GM12891 (cell line): Measurements from ENCODE around the gene PCDH18. TPM values are rescaled to one million over a fixed set of nuclear protein-coding genes. Genes with fewer than 3 reads are reported as not detected.

Source experiments
- DNase-seq: peaks from one replicate; pipeline ENCODE4 v3.0.0; 2011; ENCODE audit warnings: low spot score; ENCODE audit not compliant: insufficient read length
- FAIRE-seq: peaks from 2 replicates; lab custom pipeline; 2011; peaks lifted over from hg19 to GRCh38; lab: Jason Lieb, UNC
- PAX5 ChIP-seq: IDR thresholded peaks from 2 replicates; pipeline ENCODE4 v1.6.1; 2011; ENCODE audit warnings: low read length, moderate library complexity, mild to moderate bottlenecking; ENCODE audit not compliant: insufficient read depth, severe bottlenecking
- POLR2A ChIP-seq: IDR thresholded peaks from 2 replicates; pipeline ENCODE4 v1.6.1; 2011; ENCODE audit warnings: low read depth, low read length, control low read depth
- POLR2AphosphoS5 ChIP-seq: IDR thresholded peaks from 2 replicates; pipeline ENCODE4 v1.6.1; 2011; ENCODE audit warnings: low read depth, low read length, control low read depth
- POU2F2 ChIP-seq: IDR thresholded peaks from 2 replicates; pipeline ENCODE4 v1.6.1; 2011; ENCODE audit warnings: low read depth, mild to moderate bottlenecking, control low read depth, low read length, moderate library complexity
- SPI1 ChIP-seq: IDR thresholded peaks from 2 replicates; pipeline ENCODE4 v1.6.1; 2011; ENCODE audit warnings: low read depth, low read length, control low read depth
- TAF1 ChIP-seq: IDR thresholded peaks from 2 replicates; pipeline ENCODE4 v1.6.1; 2011; ENCODE audit warnings: low read depth, low read length, control low read depth
- polyA plus RNA-seq: library from polyadenylated mRNA; unstranded; fragments of >200 nt; gene quantifications from one replicate; pipeline ENCODE4 v1.2.1, GENCODE V29; 2012; ENCODE audit warnings: low read depth, missing spikeins, inconsistent platforms; ENCODE audit not compliant: missing spikeins

Gene PCDH18
- polyA plus RNA-seq = 0.40 TPM

GRCh38 chr4:137531986-137532868, at the start of gene PCDH18:
Gene PCDH18, minus strand, starts transcription at chr4:137532494. Its CDS starts 406 bp downstream, at chr4:137532088.
- FAIRE-seq = peak; percentile 51
- TF ChIP-seq TAF1 = no peak
- DNase-seq = no peak

GRCh38 chr4:137576446-137576845, 44.2 kb upstream of the PCDH18 start:
- FAIRE-seq (no peak), DNase-seq (no peak)
- TF ChIP-seq POU2F2 = no peak

- FAIRE-seq (no peak), DNase-seq (no peak)
- no peak for TF ChIP-seq POLR2AphosphoS5
- no peak for TF ChIP-seq POU2F2
- no peak for TF ChIP-seq SPI1
- TF ChIP-seq TAF1 = no peak
- no peak for TF ChIP-seq POLR2A
- TF ChIP-seq PAX5 = no peak
These were observed 40.4 kb upstream of the PCDH18 start for GRCh38 chr4:137572647-137573046.

- FAIRE-seq = no peak
- no peak for DNase-seq
- TF ChIP-seq POU2F2 (no peak), PAX5 (no peak), POLR2A (no peak), TAF1 (no peak), POLR2AphosphoS5 (no peak), SPI1 (no peak)
These were observed 39.9 kb upstream of the PCDH18 start for GRCh38 chr4:137572163-137572562.

- no peak for DNase-seq
- no peak for FAIRE-seq
- no peak for TF ChIP-seq SPI1
- no peak for TF ChIP-seq POLR2A
- TF ChIP-seq TAF1 = no peak
- no peak for TF ChIP-seq PAX5
- no peak for TF ChIP-seq POU2F2
- TF ChIP-seq POLR2AphosphoS5 = no peak
These were observed 27.5 kb upstream of the PCDH18 start for GRCh38 chr4:137559801-137560200.

GRCh38 chr4:137558951-137559350, 26.7 kb upstream of the PCDH18 start:
- DNase-seq = no peak
- no peak for TF ChIP-seq POLR2A
- TF ChIP-seq TAF1 = no peak
- no peak for TF ChIP-seq POU2F2
- TF ChIP-seq PAX5 = no peak
- TF ChIP-seq SPI1 = no peak
- TF ChIP-seq POLR2AphosphoS5 = no peak
- FAIRE-seq = no peak

- FAIRE-seq (no peak), DNase-seq (no peak)
- TF ChIP-seq PAX5 = no peak
- TF ChIP-seq POU2F2 = no peak
- TF ChIP-seq POLR2AphosphoS5 = no peak
- TF ChIP-seq POLR2A = no peak
- no peak for TF ChIP-seq TAF1
- TF ChIP-seq SPI1 = no peak
These were observed 13.2 kb upstream of the PCDH18 start for GRCh38 chr4:137545461-137545861.

GRCh38 chr4:137543648-137544047, 11.4 kb upstream of the PCDH18 start:
- TF ChIP-seq POU2F2 (no peak), SPI1 (no peak), TAF1 (no peak), POLR2A (no peak), POLR2AphosphoS5 (no peak), PAX5 (no peak)
- no peak for DNase-seq
- no peak for FAIRE-seq

GRCh38 chr4:137543198-137543597, 10.9 kb upstream of the PCDH18 start:
- TF ChIP-seq SPI1 (no peak), POU2F2 (no peak), TAF1 (no peak), POLR2AphosphoS5 (no peak), POLR2A (no peak), PAX5 (no peak)
- no peak for FAIRE-seq
- no peak for DNase-seq

GRCh38 chr4:137541876-137542646, 9.8 kb upstream of the PCDH18 start:
- DNase-seq (no peak), FAIRE-seq (no peak)
- TF ChIP-seq PAX5 = no peak
- no peak for TF ChIP-seq POLR2AphosphoS5
- no peak for TF ChIP-seq SPI1
- TF ChIP-seq POLR2A = no peak
- no peak for TF ChIP-seq TAF1
- no peak for TF ChIP-seq POU2F2
